Cerebellar cortex (tissue), 1 donor: ENCODE results near the gene TGIF2.
"Not testable (repeated sequence)": the region's sequence is repeated elsewhere in the genome, so short reads cannot be mapped to it uniquely, and the experiment has no call there.

Source experiments
- DNase-seq: peaks from one replicate; pipeline ENCODE4 v3.0.0-alpha.2; 2015; ENCODE audit warnings: low spot score

The TGIF2 gene

DNA sequence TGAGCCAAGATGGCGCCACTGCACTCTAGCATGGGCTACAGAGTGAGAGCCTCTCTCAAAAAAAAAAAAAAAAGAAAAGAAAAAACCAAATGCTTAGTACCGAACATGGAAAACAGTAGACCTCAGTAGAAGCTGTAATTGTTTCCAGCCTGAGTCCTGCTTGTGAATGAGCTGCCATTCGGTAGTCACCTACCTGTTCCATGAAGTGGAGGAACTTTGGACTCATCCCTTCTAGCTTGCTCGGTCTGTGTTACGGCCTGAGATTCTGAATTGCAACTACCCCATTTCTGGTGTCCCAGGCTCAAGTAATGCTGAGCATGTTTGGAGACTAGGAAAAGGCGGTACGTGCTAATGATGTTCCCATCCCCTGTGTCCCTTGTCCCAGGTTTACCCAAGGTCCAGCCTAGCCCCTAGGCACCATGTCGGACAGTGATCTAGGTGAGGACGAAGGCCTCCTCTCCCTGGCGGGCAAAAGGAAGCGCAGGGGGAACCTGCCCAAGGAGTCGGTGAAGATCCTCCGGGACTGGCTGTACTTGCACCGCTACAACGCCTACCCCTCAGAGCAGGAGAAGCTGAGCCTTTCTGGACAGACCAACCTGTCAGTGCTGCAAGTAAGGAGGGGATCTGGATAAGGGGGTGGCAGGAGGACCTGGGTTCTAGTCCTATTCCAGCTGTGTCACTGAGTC is 5.1 kb downstream of the TGIF2 start:
- DNase-seq, result no peak

DNA sequence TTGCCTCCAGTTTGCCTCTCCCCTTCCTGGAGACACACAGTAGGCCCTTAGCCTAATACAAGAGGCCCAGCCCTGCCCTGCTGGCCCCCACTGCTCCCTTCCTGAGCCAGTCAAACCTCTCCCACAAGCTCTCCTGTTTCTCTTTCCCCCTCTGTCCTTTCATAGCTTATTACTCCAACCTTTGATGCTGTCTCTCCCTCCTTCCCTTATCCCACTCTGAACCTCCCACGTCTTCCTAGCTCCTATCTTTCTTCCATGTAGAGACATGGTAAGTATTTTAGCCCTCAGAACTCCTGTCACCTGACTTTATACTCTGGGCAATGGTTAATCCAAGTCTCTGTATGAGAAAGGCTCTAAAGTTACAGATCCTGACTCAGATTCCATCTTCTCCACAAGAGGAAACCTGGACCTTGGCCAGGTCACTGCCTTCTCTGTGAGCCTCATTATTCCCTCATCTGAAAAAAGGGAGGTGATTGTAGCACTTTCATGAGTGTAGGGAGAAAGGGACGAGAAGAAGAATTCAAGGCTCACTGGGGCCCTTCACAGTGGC is 6.7 kb downstream of the TGIF2 start:
- DNase-seq, result no peak

- DNase-seq, result no peak
Measured at GRCh38 chr20:36582322-36582721, 8.9 kb downstream of the TGIF2 start.

- DNase-seq, result no peak
Measured at GRCh38 chr20:36582821-36583220, 9.4 kb downstream of the TGIF2 start.

DNA sequence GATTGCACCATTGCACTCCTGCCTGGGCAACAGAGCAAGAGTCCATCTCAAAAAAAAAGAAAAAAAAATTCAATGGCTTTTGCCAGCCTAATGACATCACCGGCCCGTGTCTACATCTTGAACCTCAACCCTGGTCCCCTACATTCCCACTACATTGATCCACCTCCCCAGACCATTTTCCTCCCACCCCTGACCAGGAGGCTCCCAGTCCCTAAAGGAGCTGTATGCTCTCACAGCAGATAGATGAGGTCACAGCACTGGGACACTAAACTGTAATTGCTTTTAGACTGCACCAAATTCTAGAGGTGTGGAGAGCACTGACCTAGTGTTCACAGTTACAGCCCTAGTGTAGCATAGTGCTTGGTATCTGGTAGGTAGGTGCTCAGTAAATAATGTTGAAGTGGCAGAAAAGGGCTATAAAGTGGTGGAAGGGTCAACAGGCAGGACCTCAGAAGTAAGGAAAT is 10.7 kb downstream of the TGIF2 start:
- no peak for DNase-seq

GRCh38 chr20:36585410-36586125 is 12.2 kb downstream of the TGIF2 start:
- no peak for DNase-seq

GRCh38 chr20:36587388-36588070 is 14.1 kb downstream of the TGIF2 start:
- DNase-seq, result no peak

- DNase-seq, result no peak
Measured at GRCh38 chr20:36591281-36591680, 17.9 kb downstream of the TGIF2 start.

GRCh38 chr20:36591854-36592641 is 18.7 kb downstream of the TGIF2 start:
- peak; percentile 59 for DNase-seq

DNA sequence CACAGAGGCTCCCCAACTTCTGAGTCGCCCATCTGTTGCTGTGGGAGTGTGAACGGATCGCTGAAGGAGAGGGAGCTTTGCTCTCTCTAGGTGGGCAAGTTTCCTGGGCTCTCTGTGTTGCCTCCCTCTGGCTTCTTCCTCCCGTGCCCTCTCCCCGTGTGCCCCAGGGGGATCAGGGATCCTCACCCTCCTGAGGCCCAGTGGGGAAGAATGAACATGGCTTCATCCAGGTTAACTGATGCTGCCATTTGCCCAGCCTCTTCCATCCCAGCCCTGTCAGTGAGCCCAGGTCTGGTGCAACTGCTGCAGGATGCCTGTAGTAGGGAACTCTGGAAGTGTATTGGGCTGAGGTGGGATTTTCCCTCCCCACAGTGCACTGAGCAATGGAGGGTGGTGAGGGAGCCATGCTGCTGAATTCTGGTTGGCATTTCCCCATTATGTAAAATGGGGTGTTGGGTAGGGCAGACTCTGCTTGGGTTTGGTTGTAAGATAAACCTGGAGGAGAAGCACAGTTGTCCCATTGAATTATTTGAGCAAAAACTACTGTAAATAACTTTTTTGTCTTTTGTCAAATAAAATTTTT is 20.0 kb downstream of the TGIF2 start:
- DNase-seq, result no peak

GRCh38 chr20:36599912-36600345 is 26.5 kb downstream of the TGIF2 start:
- no peak for DNase-seq

- no peak for DNase-seq
Measured at GRCh38 chr20:36601540-36601939, 28.1 kb downstream of the TGIF2 start.

- no peak for DNase-seq
Measured at GRCh38 chr20:36604952-36605398, 31.6 kb downstream of the TGIF2 start.

DNA sequence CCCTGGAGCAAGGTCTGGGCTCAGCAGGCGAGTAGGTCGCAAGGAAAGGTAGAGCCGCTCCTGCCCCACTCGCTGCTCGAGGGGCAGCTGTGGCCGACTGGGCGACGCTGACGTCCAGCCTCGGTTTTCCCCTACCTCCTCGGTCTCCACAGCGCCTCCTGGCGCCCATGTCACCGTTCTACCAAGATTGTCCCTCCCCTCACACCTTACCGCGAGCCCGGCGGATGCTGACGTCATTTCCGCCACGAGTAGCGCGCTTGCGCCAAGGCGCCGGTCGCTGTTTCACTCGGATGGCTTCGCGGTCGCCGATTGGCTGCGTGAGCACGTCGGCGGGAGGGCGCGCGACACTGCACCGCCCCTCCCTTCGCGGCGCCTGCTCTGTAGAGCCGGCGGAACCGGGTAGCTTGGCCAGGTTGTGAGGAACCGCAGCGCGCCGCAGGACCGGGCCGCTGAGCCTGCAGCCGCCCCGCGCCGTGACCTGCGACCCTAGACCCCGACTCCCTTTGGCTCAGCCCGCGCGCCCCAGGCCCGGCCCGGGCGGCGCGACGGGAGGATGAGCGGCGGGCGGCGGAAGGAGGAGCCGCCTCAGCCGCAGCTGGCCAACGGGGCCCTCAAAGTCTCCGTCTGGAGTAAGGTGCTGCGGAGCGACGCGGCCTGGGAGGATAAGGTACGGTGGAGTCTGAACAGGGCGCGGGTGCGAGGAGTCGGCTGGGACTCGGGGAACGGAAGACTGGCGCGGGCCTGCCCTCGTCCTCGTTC is 32.2 kb downstream of the TGIF2 start, which contains the start of gene RAB5IF:
RAB5IF (plus strand) TSS at position 381 of the 759 bp plus-strand sequence; CDS start at position 554, 173 bp downstream.
- peak; percentile 95 for DNase-seq

DNA sequence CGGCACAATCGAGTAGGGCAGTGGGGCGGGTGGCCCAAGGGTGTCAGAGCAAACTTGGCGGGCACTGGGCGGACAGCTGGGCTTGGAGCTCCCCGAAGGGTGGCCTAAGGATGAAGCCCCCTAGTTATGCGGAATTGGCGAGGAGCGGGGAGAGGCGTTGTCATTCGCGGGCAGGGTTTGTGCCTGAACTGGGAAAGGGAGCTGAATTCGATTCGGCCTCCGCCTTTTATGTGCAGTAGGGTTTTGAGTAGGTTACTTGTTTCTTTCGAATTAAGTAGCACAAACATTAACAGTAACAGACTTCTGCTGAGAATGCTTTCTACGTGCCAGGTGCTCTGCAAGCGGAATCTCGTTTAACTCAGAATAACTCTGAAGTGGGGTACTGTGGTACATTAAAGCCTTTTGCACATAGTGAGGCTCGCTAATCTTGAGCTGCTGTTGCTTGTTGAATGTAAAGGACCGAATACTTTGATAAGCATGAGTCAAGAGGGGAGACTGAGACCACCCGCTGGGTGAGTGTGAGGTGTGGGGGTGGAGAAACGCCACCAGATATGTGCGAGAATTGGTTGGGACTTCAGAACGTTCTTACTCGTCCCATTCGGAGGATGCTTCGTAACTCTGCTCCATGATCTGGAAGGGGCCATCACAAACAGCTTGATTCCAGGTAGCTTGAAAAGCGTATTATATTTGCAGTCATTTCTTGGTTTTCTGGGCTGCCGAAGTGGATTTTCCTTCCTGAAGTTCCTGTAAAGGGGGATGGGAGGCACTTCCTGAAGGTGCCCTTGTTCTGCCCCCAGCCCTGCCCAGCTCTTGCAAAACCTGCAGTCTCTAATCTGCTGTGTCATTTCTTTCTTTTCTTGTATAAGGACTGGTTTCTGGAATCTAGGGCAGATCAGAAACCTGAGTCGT is 33.0 kb downstream of the TGIF2 start:
- DNase-seq, result no peak

DNA sequence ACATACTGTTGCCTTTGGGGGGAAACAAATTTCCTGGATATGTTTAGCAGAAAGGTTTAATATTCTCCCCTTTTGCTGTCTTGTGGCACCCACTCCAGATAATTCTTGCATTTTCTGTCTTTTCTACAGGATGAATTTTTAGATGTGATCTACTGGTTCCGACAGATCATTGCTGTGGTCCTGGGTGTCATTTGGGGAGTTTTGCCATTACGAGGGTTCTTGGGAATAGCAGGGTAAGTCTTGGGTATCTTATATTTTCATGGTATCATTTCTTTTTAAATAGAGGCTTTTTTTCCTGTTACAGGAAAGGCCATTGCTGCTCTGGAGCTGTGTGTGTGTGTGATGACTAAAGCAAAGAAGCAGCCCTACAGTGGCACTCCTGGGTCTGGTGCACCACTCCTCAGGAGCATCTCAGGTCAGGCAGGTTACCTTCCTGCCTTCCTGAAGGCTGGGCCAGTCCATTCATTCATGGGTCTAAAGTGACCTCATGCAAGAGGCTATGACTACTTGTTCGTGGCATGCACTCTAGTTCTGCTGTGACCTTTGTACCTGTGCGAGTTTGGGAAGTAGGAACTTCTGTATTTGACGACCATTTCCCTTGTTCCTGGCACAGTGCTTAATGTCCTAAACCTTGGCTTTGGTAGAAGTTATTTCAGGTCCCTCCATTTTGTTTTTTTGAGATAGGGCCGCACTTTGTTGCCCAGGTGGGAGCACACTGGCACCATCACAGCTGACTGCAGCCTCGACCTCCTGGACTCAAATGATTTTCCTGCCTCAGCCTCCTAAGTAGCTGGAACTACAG is 34.4 kb downstream of the TGIF2 start:
- no peak for DNase-seq

DNA sequence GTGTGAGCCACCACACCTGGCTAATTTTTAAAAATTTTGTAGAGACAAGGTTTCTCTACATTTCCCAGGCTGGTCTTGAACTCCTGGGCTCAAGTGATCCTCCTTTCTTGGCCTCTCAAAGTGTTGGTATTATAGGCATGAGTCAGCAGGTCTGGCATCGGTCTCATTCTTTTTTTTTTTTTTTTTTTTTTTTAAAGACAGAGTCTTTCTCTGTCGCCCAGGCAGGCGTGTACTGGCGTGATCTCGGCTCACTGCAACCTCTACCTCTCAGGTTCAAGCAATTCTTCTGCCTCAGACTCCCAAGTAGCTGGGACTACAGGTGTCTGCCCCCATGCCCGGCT is 35.0 kb downstream of the TGIF2 start:
- not testable (repeated sequence) for DNase-seq

GRCh38 chr20:36611625-36612024 is 38.2 kb downstream of the TGIF2 start:
- DNase-seq, result no peak

- DNase-seq, result peak; percentile 30
Measured at GRCh38 chr20:36613974-36614373, 40.6 kb downstream of the TGIF2 start.
